Progenitor cell of endocrine pancreas (in vitro differentiated cells): ENCODE results near the gene NATD1. TPM values are rescaled to one million over a fixed set of nuclear protein-coding genes. Genes with fewer than 3 reads are reported as not detected.

ENCODE experiments used
- DNase-seq: peaks from one replicate; pipeline ENCODE4 v3.0.0; 2021; ENCODE audit warnings: low spot score; ENCODE audit not compliant: unreplicated experiment
- H3K27ac Mint-ChIP-seq: 2 replicates; pipeline ENCODE4 v1.8.0; 2021; ENCODE audit warnings: mild to moderate bottlenecking, moderate library complexity, mixed read lengths
- H3K27me3 Mint-ChIP-seq: 2 replicates; pipeline ENCODE4 v1.8.0; 2021; ENCODE audit warnings: mixed read lengths
- H3K36me3 Mint-ChIP-seq: 2 replicates; pipeline ENCODE4 v1.8.0; 2022; ENCODE audit warnings: mixed read lengths; ENCODE audit not compliant: insufficient read depth
- H3K4me1 Mint-ChIP-seq: 2 replicates; pipeline ENCODE4 v1.8.0; 2021; ENCODE audit warnings: low read depth, mixed read lengths
- H3K4me3 Mint-ChIP-seq: 2 replicates; pipeline ENCODE4 v1.8.0; 2021; ENCODE audit warnings: low read depth, mild to moderate bottlenecking, moderate library complexity, mixed read lengths
- H3K9me3 Mint-ChIP-seq: 2 replicates; pipeline ENCODE4 v1.8.0; 2021; ENCODE audit warnings: low read depth, mixed read lengths
- total RNA-seq: library from RNA; stranded (reverse); gene quantifications from 2 replicates; pipeline ENCODE4 v1.2.1, GENCODE V29; 2021
- TF ChIP-seq, protein P1 (sequence below): fragments of 200-600 bp; sonication (generic); IDR thresholded peaks from one replicate; pipeline ENCODE4 v1.5.0; 2021; ENCODE audit warnings: antibody characterized with exemption, mild to moderate bottlenecking; ENCODE audit not compliant: unreplicated experiment

Gene NATD1
- total RNA-seq, 1 donor from 2014 or later = 13.5 TPM

DNA sequence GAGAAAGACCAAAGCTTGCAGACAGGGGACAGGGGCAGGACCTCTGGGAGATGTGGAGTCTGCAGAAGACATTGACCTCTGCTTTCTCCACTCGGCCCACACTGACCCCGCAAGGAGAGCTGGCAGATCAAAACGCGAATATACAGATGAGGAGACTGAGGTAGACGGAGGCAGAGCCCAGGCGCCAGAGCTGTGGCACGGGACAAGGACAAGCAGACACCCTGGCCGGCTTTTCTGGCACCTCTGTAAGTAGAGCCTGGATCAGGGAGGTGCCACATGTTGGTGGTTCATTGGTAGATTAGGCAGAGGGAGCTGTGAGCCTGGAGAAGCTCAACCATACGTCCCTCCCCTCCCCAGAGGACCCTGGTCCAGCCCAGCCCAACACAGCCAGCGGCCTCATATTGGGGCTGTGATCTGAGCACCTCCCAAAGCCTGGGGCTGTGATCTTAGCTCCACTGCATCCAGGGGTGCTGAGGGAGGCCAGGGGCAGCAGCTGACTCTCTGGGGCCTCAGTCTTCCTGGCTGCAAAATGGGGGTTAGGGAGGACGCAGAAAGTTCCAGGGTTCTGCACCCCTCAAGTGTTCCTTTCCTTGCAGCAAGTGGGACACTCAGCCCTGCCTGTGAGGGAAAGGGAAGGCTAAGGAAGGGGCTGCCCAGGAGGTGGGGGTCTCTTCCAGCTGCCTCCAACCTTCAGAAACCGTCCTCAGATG is 4.0 kb downstream of the NATD1 start:
- H3K27me3 Mint-ChIP-seq = no peaks in the 10 kb centered on the region
- H3K27ac Mint-ChIP-seq = peak overlapping the region; percentile 69
- H3K4me3 Mint-ChIP-seq = no peak overlapping the region
- TF ChIP-seq, protein P1, sequence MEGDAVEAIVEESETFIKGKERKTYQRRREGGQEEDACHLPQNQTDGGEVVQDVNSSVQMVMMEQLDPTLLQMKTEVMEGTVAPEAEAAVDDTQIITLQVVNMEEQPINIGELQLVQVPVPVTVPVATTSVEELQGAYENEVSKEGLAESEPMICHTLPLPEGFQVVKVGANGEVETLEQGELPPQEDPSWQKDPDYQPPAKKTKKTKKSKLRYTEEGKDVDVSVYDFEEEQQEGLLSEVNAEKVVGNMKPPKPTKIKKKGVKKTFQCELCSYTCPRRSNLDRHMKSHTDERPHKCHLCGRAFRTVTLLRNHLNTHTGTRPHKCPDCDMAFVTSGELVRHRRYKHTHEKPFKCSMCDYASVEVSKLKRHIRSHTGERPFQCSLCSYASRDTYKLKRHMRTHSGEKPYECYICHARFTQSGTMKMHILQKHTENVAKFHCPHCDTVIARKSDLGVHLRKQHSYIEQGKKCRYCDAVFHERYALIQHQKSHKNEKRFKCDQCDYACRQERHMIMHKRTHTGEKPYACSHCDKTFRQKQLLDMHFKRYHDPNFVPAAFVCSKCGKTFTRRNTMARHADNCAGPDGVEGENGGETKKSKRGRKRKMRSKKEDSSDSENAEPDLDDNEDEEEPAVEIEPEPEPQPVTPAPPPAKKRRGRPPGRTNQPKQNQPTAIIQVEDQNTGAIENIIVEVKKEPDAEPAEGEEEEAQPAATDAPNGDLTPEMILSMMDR = no peak
- H3K36me3 Mint-ChIP-seq = no peaks in the 10 kb centered on the region
- H3K9me3 Mint-ChIP-seq = no peaks in the 10 kb centered on the region
- DNase-seq = no peak
- H3K4me1 Mint-ChIP-seq = peaks cover 4% of the 10 kb centered on the region

DNA sequence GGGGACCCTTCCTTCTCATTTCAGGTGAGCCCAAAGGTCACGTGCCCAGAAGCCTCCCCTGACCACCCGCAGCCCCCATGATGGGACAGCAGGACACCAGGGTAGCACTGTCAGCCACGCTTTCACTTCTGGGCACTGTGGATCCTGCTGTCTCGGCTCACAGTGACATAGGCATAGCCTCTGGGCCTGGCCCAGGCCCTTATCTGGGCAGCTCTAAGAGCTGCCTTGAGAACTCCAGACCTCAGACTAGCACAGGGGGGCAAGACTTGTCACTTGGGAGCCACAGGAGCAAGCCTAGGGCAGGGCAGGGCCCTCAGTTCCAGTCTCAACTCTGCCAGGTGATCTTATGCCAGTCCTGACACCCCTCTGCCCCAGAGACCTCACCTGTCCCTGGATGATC is 4.7 kb downstream of the NATD1 start:
- no peak for DNase-seq
- Mint-ChIP-seq H3K27me3 (no peaks in the 10 kb centered on the region), H3K9me3 (no peaks in the 10 kb centered on the region), H3K4me3 (no peak overlapping the region), H3K36me3 (no peaks in the 10 kb centered on the region), H3K27ac (no peak overlapping the region), H3K4me1 (peaks cover 4% of the 10 kb centered on the region)
- TF ChIP-seq, protein P1 = no peak

DNA sequence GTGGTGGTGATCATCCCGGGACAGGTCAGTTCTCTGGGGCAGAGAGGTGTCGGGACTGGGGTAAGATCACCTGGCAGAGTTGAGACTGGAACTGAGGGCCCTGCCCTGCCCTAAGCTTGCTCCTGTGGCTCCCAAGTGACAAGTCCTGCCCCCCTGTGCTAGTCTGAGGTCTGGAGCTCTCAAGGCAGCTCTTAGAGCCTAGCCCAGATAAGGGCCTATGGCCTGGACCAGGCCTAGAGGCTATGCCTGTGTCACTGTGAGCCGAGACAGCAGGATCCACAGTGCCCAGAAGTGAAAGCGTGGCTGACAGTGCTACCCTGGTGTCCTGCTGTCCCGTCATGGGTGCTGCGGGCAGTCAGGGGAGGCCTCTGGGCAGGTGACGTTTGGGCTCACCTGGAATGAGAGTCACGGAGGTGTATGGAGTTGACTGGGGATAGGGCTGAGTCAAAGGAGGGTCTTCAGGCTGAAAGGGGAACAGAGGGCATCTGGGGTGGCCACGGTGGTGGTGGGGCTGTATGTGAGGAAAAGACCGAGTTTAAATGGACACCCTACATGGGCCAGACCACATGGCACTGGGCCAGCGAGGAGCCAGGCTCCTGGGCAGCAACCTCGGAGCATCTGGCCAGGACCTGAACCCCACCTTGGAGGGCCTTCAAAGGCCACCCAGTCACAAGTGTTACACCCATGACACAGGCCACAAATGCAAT is 5.5 kb downstream of the NATD1 start:
- Mint-ChIP-seq H3K27ac (no peak overlapping the region), H3K4me3 (no peak overlapping the region)

DNA sequence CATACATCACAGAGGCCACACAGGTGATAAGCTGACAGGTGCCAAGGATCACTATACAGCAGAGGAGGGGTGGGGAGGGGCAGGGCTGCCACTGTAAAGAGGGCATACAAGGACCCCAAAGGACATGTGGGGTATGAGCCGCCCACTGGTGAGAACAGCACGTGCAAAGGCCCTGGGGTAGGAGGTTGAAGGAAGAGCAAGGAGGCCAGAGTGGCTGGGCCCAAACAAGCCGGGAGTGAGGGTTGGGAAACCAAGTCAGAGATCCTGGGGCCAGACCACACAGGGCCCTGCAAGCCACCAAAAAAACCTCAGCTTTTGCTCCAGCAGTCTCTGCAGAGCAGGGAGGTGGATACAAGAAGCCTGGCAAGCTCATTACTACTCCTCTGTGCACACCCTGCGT is 6.5 kb downstream of the NATD1 start:
- Mint-ChIP-seq H3K36me3 (no peaks in the 10 kb centered on the region), H3K4me1 (peaks cover 2% of the 10 kb centered on the region), H3K27me3 (no peaks in the 10 kb centered on the region), H3K9me3 (no peaks in the 10 kb centered on the region), H3K27ac (no peak overlapping the region), H3K4me3 (no peak overlapping the region)
- DNase-seq = no peak
- TF ChIP-seq, protein P1 = no peak

More for the DNA sequence above, 5.5 kb downstream of the NATD1 start:
- Mint-ChIP-seq H3K36me3 (no peaks in the 10 kb centered on the region), H3K9me3 (no peaks in the 10 kb centered on the region), H3K4me1 (peaks cover 4% of the 10 kb centered on the region), H3K27me3 (no peaks in the 10 kb centered on the region)
- no peak for DNase-seq
- TF ChIP-seq, protein P1 = no peak

DNA sequence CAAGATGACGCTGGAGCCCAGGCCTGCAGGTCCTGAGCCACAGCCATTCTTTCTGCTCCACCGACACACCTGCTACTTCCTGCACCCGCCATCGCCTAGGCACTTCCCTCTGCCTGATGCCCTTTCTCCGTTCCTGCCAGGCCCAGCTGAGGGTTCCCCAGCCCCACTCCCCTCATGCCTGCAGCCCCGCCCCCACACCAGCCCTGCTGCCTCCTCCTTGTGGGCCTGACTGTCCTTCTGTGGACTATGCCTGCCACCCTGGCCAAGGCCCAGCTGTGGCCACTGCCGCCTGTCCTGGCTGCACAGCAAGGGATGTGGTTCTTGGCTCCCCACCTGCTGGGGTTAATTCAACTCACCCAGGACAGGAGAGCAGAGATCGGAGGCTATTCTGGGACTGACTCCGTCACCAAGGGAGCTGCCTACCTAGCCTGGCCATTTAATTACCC is 7.5 kb downstream of the NATD1 start:
- H3K36me3 Mint-ChIP-seq = no peaks in the 10 kb centered on the region
- no peak overlapping the region for H3K27ac Mint-ChIP-seq
- H3K4me3 Mint-ChIP-seq = no peak overlapping the region
- H3K9me3 Mint-ChIP-seq = no peaks in the 10 kb centered on the region
- H3K27me3 Mint-ChIP-seq = no peaks in the 10 kb centered on the region
- H3K4me1 Mint-ChIP-seq = peaks cover 2% of the 10 kb centered on the region
- no peak for DNase-seq
- TF ChIP-seq, protein P1 = no peak
